22Rv1 (cell line): ENCODE measurements around the gene PLXNA4.

Experiments
- ZFX ChIP-seq: fragments of 450-650 bp; IDR thresholded peaks from 2 replicates; pipeline ENCODE4 v1.6.1; 2017; ENCODE audit warnings: antibody characterized with exemption, borderline replicate concordance
- TF ChIP-seq, protein P1 (sequence below): fragments of 450-650 bp; IDR thresholded peaks from 2 replicates; pipeline ENCODE4 v1.5.1; 2017; ENCODE audit warnings: mild to moderate bottlenecking

DNA sequence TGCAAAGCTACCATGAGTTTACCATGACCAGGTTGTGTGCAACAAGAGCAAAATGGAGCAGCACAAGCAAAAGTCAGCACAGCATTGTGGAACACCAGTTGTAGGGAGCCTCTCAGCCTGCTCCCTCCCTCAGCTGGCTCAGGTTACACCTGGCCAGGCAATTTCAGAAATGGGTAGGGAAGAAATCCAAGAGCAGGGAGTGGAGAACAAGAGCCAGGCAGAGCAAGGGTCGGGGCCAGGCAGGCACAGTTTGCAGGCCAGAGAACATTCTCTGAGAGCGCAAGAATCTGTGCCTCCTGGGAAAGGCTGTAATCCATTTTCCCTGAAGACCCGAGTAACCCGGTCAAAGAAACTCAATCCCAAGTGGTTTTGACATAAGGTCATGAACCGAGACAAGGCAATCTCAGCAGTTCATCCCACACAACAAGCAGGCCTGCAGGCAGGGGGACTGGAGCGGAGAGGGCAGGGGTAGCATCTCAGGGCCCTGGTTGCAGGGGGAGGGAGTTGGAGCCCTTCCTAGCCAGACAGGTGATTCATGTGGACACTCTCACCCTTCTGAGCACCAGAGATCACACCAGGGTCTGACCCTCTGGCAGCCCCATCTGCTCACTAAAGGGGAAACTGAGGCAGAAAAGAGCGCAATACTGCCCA lies 258.4 kb downstream of the PLXNA4 start:
- TF ChIP-seq, protein P1, sequence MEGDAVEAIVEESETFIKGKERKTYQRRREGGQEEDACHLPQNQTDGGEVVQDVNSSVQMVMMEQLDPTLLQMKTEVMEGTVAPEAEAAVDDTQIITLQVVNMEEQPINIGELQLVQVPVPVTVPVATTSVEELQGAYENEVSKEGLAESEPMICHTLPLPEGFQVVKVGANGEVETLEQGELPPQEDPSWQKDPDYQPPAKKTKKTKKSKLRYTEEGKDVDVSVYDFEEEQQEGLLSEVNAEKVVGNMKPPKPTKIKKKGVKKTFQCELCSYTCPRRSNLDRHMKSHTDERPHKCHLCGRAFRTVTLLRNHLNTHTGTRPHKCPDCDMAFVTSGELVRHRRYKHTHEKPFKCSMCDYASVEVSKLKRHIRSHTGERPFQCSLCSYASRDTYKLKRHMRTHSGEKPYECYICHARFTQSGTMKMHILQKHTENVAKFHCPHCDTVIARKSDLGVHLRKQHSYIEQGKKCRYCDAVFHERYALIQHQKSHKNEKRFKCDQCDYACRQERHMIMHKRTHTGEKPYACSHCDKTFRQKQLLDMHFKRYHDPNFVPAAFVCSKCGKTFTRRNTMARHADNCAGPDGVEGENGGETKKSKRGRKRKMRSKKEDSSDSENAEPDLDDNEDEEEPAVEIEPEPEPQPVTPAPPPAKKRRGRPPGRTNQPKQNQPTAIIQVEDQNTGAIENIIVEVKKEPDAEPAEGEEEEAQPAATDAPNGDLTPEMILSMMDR, result no peak
- no peak for TF ChIP-seq ZFX
